ENCODE measurements around the gene NUP37.
"Not testable (repeated sequence)": the region's sequence is repeated elsewhere in the genome, so short reads cannot be mapped to it uniquely, and the experiment has no call there.

The NUP37 gene

GRCh38 chr12:102119674-102120563, at the start of gene NUP37, which contains the start of gene PARPBP:
TSS of gene NUP37 (minus strand) at chr12:102120114. CDS start at chr12:102118518, 1,596 bp downstream.
TSS of gene PARPBP (plus strand) at chr12:102120183. CDS start at chr12:102123889, 3,706 bp downstream.
- DNase-seq: peak; percentile 58

GRCh38 chr12:102167821-102168604, 48.1 kb upstream of the NUP37 start:
- no peak for DNase-seq

- no peak for DNase-seq
Observed at GRCh38 chr12:102163383-102163782, 43.5 kb upstream of the NUP37 start.

- DNase-seq: not testable (repeated sequence)
Observed at GRCh38 chr12:102155206-102155605, 35.3 kb upstream of the NUP37 start.

GRCh38 chr12:102147062-102147587, 27.2 kb upstream of the NUP37 start:
- DNase-seq: not testable (repeated sequence)

GRCh38 chr12:102144221-102144620, 24.3 kb upstream of the NUP37 start:
- DNase-seq: no peak

GRCh38 chr12:102142866-102143373, 23.0 kb upstream of the NUP37 start:
- not testable (repeated sequence) for DNase-seq

DNA sequence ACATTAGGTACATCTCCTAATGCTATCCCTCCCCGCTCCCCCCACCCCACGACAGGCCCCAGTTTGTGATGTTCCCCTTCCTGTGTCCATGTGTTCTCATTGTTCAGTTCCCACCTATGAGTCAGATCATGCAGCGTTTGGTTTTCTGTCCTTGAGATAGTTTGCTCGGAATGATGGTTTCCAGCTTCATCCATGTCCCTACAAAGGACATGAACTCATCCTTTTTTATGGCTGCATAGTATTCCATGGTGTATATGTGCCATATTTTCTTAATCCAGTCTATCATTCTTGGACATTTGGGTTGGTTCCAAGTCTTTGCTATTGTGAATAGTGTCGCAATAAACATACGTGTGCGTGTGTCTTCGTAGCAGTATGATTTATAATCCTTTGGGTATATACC, 17.7 kb upstream of the NUP37 start:
- DNase-seq: not testable (repeated sequence)

DNA sequence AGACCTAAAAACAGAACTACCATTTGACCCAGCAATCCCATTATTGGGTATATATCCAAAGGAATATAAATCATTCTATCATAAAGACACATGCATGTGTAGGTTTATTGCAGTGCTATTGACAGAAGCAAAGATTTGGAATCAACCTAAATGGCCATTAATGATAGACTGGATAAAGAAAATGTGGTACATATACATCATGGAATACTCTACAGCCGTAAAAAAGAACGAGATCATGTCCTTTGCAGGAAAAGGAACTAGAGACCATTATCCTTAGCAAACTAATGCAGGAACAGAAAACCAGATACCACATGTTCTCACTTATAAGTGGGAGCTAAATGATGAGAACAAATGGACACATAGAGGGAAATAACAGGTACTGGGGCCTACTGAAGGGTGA, 11.5 kb upstream of the NUP37 start:
- DNase-seq: not testable (repeated sequence)

DNA sequence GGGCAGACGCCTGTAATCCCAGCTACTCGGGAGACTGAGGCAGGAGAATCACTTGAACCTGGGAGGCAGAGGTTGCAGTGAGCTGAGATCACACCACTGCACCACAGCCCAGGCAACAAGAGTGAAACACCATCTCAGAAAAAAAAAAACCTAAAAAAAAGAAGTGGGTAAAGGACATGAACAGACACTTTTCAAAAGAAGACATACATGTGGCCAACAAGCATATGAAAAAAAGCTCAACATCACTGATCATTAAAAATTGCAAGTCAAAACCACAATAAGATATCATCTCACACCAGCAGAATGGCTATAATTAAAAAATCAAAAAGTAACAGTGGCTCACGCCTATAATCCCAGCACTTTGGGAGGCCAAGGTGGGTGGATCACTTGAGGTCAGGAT, 10.8 kb upstream of the NUP37 start:
- DNase-seq: not testable (repeated sequence)

DNA sequence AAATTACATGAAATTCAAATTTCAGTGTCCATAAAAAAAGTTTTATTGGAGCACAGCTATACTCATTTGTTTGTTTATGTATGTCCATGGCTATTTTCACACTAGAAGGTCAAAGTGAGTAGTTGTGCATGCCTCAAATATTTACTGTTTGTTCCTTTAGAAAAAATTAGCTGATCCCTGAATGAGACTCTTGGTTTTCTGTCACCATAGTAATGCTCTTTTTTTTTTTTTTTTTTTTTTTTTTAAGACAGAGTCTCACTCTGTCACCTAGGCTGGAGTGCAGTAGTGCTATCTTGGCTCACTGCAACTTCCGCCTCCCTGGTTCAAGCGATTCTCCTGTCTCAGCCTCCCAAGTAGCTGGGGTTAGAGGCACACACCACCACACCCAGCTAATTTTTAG, 1.4 kb upstream of the NUP37 start:
- not testable (repeated sequence) for DNase-seq

GRCh38 chr12:102120886-102121285, 972 bp upstream of the NUP37 start:
- no peak for DNase-seq

- DNase-seq: no peak
Observed at GRCh38 chr12:102120564-102120873, 605 bp upstream of the NUP37 start.

DNA sequence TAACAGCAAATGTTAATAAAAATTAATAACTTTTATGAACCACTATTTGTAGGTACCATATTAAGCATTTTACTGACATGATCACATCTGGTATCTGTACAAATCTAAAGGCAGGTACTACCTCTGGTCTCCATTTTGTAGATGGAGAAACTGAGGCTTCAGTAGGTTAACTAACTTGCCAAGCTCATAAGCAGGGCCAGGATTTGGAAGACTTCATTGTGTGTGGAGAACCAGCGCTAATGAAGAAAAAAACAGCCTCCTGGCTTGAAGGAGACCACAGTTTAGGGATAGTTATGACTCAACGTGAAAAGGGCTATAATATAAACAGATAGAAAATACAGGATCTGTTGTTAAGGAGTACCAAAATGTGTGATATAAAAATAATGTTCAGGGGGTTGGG, 1.0 kb downstream of the NUP37 start:
- DNase-seq: no peak

DNA sequence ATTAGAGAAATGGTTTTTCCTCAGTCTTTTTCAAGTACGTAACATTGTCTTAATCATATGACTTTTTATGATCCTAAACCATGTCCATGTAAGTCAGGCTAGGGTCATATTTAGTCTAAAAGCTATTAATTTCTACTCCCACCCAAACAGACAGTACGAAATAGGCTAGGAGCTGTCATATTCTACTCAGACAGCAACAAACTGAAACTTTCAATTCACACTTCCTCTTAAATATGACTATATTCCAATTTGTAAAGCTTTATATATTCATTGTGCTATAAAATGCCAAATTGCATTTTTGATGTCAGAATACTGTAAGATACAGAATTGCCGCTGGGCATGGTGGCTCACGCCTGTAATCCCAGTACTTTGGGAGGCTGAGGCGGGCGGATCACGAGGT, 3.5 kb downstream of the NUP37 start:
- no peak for DNase-seq

GRCh38 chr12:102114212-102114611, 5.7 kb downstream of the NUP37 start:
- no peak for DNase-seq

DNA sequence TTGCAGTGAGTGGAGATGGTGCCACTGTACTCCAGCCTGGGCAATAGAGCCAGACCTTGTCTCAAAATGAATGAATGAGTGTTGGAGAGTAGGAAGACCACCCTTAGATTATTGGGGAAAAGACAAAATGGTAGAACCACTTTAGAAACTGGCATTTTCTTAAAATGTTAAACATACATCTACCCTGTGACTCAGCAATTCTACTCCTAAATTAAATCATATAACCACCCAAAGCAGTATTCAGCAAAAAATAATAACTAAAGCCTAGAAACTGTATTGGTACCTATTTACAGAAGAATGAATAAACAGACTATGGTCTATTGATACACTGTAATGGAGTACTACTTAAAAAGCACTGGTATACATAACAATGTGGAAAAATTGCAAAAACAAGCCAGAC, 9.1 kb downstream of the NUP37 start:
- no peak for DNase-seq

DNA sequence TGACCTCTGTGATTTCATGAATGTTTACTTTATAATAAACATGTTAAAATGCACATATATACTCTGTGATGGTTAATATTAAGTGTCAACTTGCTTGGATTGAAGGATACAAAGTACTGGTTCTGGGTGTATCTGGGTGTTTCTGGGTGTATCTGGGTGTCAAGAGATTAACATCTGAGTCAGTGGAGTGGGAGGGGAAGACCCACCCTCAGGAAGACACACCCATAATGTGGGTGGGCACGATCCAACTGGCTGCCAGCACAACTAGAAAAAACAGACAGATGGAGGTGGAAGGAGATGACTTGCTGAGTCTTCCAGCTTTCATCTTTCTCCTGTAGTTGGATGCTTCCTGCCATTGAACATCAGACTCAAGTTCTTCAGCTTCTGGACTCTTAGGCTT, 11.9 kb downstream of the NUP37 start:
- no peak for DNase-seq

GRCh38 chr12:102106905-102107304, 13.0 kb downstream of the NUP37 start:
- no peak for DNase-seq

DNA sequence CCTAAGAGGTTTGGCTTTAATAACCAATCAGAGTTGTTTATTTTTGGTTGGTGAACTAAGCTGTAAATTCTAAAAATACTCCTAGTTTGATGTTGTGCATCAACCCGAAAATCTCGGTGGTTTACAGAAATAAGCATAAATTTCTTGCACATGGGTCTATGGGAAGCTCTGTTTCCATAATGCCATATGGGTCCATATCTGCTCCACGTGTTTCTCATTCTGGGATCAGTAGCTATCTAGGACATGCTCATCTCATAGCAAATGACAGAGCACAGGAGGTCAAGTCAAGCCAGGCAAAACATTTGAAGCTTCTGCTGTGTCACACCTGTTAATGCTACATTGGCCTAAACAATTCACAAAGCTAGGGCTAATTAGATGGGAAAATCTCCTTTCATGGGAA, 23.1 kb downstream of the NUP37 start:
- DNase-seq: no peak

DNA sequence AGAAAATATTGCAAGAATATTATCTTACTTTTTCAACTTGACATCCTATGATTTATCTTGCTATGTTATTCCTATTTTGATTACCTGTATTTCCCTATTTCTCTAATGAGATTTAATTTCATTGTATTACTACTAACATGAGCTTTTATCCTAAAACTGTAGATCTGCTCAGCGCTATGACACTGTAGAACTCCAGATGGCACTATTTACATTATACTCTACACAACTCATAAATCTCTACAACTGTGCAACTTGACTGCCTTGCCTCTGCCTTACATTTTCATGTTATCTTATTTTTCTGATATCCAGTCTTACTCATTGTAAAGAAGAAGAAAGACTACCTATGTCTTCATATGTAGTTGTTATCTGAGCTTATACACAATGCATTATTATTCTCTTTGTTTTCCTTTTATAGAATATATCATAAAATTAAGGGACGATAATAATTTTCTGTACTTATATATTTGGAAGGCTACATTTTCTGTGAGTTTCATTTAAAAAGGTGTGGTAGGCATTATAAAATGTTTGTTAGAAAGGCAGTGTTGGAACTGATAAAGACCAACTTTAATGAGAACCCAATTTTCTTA, 24.1 kb downstream of the NUP37 start:
- DNase-seq: peak; percentile 3

DNA sequence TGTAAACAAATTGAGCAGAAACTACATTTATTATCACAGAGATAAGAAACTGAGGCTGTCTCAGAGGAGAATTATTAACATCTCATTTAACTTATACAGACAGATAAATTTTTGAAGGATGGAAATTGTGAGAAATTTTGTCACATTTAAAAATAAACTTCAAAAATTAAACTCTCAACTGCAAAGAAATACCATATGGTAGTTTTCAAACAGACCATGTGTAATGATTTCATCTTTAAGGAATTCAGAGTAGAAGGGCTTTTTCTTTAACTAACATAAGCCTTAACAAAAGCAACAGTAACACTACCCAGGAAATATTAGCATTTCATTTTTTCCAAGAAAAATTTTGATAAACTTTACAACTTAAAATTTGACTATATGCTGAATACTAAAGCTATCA, 26.6 kb downstream of the NUP37 start:
- DNase-seq: no peak

DNA sequence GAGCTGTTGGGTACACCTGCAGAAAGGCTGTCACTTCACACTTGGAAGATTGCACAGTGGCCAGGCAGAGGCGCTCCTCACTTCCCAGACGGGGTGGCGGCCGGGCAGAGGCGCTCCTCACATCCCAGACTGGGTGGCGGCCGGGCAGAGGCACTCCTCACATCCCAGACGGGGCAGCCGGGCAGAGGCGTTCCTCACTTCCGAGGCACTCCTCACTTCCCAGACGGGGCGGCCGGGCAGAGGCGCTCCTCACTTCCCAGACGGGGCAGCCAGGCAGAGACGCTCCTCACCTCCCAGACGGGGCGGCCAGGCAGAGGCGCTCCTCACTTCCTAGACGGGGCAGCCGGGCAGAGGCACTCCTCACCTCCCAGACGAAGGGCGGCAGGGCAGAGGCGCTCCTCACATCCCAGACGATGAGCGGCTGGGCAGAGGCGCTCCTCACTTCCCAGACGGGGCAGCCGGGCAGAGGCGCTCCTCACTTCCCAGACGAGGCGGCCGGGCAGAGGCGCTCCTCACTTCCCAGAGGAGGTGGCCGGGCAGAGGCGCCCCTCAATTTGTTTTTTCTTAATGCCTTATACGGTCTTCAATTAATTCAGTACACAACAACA, 30.6 kb downstream of the NUP37 start:
- not testable (repeated sequence) for DNase-seq

Measured in DMS 273 treated with DMSO at 0.1 percent for 48 hours (cell line).